Measurements from ENCODE around the gene FCHO2.

Gene FCHO2

DNA sequence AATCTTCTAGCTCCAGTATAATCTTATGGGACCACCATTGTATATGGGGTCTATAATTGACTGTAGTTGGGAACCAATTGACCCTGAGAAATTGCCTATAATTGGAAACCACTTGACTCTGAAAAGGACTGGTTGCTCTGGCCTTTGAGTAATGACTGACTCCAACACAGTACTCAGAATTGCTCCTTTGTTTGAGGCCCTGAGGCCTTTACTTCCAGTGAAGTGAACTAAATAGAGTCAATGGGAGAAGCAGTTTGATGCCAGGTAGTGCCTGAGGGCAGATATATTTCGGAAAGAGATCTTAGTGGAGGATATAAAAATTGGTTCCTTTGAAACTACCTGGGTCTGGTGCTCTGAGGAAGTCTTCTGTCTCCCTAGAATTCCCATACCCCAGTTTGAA, 148.5 kb downstream of the FCHO2 start:
- no peak for TF ChIP-seq CTCF (IDR thresholded peaks at IDR 0.05; ENCODE audit: insufficient read depth, low read length, missing control alignments)
- CTCF ChIA-PET = interaction anchor here (1.3 kb wide), 1 partner anchor 347 kb away, joined by 4 read pairs; no protein-coding TSS in a partner anchor
- no peak overlapping the region for H3K4me3 ChIP-seq (ENCODE audit: low read depth, low read length)
- DNase-seq (ENCODE audit: low read depth, low spot score) = no peak
- POLR2A ChIA-PET = interaction anchor here (1.2 kb wide), 1 partner anchor 112 kb away, joined by 4 read pairs; no protein-coding TSS in a partner anchor

- H3K4me3 ChIP-seq (ENCODE audit: low read depth, low read length) = no peak overlapping the region
- ChIA-PET CTCF (interaction anchor here (1.1 kb wide), 1 partner anchor 95 kb away, joined by 3 read pairs; no protein-coding TSS in a partner anchor), POLR2A (no interaction called here)
- no peak for TF ChIP-seq CTCF (IDR thresholded peaks at IDR 0.05; ENCODE audit: insufficient read depth, low read length, missing control alignments)
- DNase-seq (ENCODE audit: low read depth, low spot score) = no peak
Measured at GRCh38 chr5:73106335-73106734, 150.5 kb downstream of the FCHO2 start.

GRCh38 chr5:73110190-73110589, 154.3 kb downstream of the FCHO2 start:
- DNase-seq (ENCODE audit: low read depth, low spot score) = no peak
- TF ChIP-seq CTCF (IDR thresholded peaks at IDR 0.05; ENCODE audit: insufficient read depth, low read length, missing control alignments) = no peak
- H3K4me3 ChIP-seq (ENCODE audit: low read depth, low read length) = no peak overlapping the region
- ChIA-PET POLR2A (no interaction called here), CTCF (interaction anchor here (1.2 to 1.5 kb wide), 3 partner anchors 10 to 341 kb away, joined by 4 to 5 read pairs (median 4); partner anchors contain the start of gene TMEM171)

GRCh38 chr5:73111536-73111935, 155.7 kb downstream of the FCHO2 start:
- no peak for TF ChIP-seq CTCF (IDR thresholded peaks at IDR 0.05; ENCODE audit: insufficient read depth, low read length, missing control alignments)
- ChIA-PET CTCF (interaction anchor here (0.9 to 3.6 kb wide), 8 partner anchors 9 to 340 kb away, joined by 3 to 11 read pairs (median 4); partner anchors contain the start of gene TMEM171), POLR2A (no interaction called here)
- DNase-seq (ENCODE audit: low read depth, low spot score) = no peak
- H3K4me3 ChIP-seq (ENCODE audit: low read depth, low read length) = no peak overlapping the region

- ChIA-PET CTCF (interaction anchor here (1.1 to 3.6 kb wide), 4 partner anchors 12 to 107 kb away, joined by 3 to 11 read pairs (median 4); no protein-coding TSS in a partner anchor), POLR2A (no interaction called here)
- TF ChIP-seq CTCF (IDR thresholded peaks at IDR 0.05; ENCODE audit: insufficient read depth, low read length, missing control alignments) = no peak
- no peak for DNase-seq (ENCODE audit: low read depth, low spot score)
- H3K4me3 ChIP-seq (ENCODE audit: low read depth, low read length) = no peak overlapping the region
Measured at GRCh38 chr5:73112359-73112758, 156.5 kb downstream of the FCHO2 start.

GRCh38 chr5:73114044-73114688, 158.3 kb downstream of the FCHO2 start:
- no peak for DNase-seq (ENCODE audit: low read depth, low spot score)
- ChIA-PET POLR2A (no interaction called here), CTCF (interaction anchor here (0.9 to 3.6 kb wide), 7 partner anchors 15 to 104 kb away, joined by 3 to 30 read pairs (median 10); no protein-coding TSS in a partner anchor)
- no peak overlapping the region for H3K4me3 ChIP-seq (ENCODE audit: low read depth, low read length)
- TF ChIP-seq CTCF (IDR thresholded peaks at IDR 0.05; ENCODE audit: insufficient read depth, low read length, missing control alignments) = no peak
